ENCODE results near the gene SLC4A2.

The SLC4A2 gene

DNA sequence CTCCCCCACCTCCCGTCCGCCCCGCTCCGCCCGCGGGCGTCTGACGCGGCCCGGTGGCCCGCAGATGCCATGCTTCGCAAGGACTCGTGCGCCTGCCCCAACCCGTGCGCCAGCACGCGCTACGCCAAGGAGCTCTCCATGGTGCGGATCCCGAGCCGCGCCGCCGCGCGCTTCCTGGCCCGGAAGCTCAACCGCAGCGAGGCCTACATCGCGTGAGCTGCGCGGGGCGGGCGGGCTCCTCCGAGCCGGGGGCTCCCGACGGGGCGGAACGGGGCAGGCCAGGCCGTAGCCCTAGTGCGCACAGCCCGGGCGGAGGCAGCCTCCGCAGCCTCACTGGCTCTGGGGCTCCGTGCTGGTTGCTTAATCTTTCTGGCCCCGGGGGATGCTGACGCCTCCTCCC is 8.3 kb upstream of the SLC4A2 start (continued):
- TF ChIP-seq BACH2 (CRISPR knock-in tag; IDR thresholded peaks at IDR 0.05; ENCODE audit: borderline replicate concordance) (no peak), CSDC2 (CRISPR knock-in tag; IDR thresholded peaks at IDR 0.05) (no peak), ZNF8 (CRISPR knock-in tag; IDR thresholded peaks at IDR 0.05) (no peak), GLIS3 (CRISPR knock-in tag; IDR thresholded peaks at IDR 0.05) (no peak), OSR1 (CRISPR knock-in tag; IDR thresholded peaks at IDR 0.05) (no peak)

DNA sequence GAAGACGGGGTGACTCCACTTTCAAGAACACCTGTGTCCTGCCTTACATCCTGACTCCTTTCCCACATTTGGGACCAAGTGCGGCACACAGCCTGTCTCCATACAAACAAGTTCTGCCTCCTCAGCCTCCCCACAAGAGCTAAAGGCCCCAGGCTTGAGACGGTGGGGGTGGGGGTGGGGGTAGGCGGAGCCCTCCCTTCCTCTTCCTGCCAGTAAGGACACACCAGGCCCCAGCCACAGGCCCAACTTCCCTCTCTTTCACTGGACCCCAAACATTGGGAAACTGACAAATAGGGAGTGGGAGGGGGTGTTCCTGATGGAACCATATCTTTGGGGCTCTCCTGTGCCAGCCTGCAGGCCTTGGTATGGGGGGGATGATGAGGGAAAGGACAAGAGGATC is 6.3 kb upstream of the SLC4A2 start:
- ATAC-seq, result no peak
- TF ChIP-seq CSDC2 (CRISPR knock-in tag; IDR thresholded peaks at IDR 0.05), result no peak
- TF ChIP-seq, protein P1, sequence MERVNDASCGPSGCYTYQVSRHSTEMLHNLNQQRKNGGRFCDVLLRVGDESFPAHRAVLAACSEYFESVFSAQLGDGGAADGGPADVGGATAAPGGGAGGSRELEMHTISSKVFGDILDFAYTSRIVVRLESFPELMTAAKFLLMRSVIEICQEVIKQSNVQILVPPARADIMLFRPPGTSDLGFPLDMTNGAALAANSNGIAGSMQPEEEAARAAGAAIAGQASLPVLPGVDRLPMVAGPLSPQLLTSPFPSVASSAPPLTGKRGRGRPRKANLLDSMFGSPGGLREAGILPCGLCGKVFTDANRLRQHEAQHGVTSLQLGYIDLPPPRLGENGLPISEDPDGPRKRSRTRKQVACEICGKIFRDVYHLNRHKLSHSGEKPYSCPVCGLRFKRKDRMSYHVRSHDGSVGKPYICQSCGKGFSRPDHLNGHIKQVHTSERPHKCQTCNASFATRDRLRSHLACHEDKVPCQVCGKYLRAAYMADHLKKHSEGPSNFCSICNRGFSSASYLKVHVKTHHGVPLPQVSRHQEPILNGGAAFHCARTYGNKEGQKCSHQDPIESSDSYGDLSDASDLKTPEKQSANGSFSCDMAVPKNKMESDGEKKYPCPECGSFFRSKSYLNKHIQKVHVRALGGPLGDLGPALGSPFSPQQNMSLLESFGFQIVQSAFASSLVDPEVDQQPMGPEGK (CRISPR knock-in tag; IDR thresholded peaks at IDR 0.05; ENCODE audit: borderline replicate concordance), result no peak
- no peak for TF ChIP-seq ESRRG (CRISPR knock-in tag; IDR thresholded peaks at IDR 0.05)
- TF ChIP-seq ISL1 (CRISPR knock-in tag; IDR thresholded peaks at IDR 0.05), result no peak
- TF ChIP-seq ZFP3 (CRISPR knock-in tag; IDR thresholded peaks at IDR 0.05), result no peak
- TF ChIP-seq, protein P2, sequence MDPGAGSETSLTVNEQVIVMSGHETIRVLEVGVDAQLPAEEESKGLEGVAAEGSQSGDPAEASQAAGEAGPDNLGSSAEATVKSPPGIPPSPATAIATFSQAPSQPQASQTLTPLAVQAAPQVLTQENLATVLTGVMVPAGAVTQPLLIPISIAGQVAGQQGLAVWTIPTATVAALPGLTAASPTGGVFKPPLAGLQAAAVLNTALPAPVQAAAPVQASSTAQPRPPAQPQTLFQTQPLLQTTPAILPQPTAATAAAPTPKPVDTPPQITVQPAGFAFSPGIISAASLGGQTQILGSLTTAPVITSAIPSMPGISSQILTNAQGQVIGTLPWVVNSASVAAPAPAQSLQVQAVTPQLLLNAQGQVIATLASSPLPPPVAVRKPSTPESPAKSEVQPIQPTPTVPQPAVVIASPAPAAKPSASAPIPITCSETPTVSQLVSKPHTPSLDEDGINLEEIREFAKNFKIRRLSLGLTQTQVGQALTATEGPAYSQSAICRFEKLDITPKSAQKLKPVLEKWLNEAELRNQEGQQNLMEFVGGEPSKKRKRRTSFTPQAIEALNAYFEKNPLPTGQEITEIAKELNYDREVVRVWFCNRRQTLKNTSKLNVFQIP (CRISPR knock-in tag; IDR thresholded peaks at IDR 0.05; ENCODE audit: borderline replicate concordance, low read depth), result no peak
- TF ChIP-seq, protein P3, sequence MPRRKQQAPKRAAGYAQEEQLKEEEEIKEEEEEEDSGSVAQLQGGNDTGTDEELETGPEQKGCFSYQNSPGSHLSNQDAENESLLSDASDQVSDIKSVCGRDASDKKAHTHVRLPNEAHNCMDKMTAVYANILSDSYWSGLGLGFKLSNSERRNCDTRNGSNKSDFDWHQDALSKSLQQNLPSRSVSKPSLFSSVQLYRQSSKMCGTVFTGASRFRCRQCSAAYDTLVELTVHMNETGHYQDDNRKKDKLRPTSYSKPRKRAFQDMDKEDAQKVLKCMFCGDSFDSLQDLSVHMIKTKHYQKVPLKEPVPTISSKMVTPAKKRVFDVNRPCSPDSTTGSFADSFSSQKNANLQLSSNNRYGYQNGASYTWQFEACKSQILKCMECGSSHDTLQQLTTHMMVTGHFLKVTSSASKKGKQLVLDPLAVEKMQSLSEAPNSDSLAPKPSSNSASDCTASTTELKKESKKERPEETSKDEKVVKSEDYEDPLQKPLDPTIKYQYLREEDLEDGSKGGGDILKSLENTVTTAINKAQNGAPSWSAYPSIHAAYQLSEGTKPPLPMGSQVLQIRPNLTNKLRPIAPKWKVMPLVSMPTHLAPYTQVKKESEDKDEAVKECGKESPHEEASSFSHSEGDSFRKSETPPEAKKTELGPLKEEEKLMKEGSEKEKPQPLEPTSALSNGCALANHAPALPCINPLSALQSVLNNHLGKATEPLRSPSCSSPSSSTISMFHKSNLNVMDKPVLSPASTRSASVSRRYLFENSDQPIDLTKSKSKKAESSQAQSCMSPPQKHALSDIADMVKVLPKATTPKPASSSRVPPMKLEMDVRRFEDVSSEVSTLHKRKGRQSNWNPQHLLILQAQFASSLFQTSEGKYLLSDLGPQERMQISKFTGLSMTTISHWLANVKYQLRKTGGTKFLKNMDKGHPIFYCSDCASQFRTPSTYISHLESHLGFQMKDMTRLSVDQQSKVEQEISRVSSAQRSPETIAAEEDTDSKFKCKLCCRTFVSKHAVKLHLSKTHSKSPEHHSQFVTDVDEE (CRISPR knock-in tag; IDR thresholded peaks at IDR 0.05), result no peak
- no peak for TF ChIP-seq OSR1 (CRISPR knock-in tag; IDR thresholded peaks at IDR 0.05)
- no peak for TF ChIP-seq ZC3H10 (CRISPR knock-in tag; IDR thresholded peaks at IDR 0.05)
- no peak for TF ChIP-seq BACH2 (CRISPR knock-in tag; IDR thresholded peaks at IDR 0.05; ENCODE audit: borderline replicate concordance)
- TF ChIP-seq, protein P4, sequence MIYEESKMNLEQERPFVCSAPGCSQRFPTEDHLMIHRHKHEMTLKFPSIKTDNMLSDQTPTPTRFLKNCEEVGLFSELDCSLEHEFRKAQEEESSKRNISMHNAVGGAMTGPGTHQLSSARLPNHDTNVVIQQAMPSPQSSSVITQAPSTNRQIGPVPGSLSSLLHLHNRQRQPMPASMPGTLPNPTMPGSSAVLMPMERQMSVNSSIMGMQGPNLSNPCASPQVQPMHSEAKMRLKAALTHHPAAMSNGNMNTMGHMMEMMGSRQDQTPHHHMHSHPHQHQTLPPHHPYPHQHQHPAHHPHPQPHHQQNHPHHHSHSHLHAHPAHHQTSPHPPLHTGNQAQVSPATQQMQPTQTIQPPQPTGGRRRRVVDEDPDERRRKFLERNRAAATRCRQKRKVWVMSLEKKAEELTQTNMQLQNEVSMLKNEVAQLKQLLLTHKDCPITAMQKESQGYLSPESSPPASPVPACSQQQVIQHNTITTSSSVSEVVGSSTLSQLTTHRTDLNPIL (CRISPR knock-in tag; IDR thresholded peaks at IDR 0.05; ENCODE audit: low read depth), result no peak
- TF ChIP-seq GLIS3 (CRISPR knock-in tag; IDR thresholded peaks at IDR 0.05), result no peak
- TF ChIP-seq, protein P5, sequence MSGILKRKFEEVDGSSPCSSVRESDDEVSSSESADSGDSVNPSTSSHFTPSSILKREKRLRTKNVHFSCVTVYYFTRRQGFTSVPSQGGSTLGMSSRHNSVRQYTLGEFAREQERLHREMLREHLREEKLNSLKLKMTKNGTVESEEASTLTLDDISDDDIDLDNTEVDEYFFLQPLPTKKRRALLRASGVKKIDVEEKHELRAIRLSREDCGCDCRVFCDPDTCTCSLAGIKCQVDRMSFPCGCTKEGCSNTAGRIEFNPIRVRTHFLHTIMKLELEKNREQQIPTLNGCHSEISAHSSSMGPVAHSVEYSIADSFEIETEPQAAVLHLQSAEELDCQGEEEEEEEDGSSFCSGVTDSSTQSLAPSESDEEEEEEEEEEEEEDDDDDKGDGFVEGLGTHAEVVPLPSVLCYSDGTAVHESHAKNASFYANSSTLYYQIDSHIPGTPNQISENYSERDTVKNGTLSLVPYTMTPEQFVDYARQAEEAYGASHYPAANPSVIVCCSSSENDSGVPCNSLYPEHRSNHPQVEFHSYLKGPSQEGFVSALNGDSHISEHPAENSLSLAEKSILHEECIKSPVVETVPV (CRISPR knock-in tag; IDR thresholded peaks at IDR 0.05), result no peak
- no peak for TF ChIP-seq ZNF565 (CRISPR knock-in tag; conservative IDR thresholded peaks at IDR 0.05; ENCODE audit: low read depth)

DNA sequence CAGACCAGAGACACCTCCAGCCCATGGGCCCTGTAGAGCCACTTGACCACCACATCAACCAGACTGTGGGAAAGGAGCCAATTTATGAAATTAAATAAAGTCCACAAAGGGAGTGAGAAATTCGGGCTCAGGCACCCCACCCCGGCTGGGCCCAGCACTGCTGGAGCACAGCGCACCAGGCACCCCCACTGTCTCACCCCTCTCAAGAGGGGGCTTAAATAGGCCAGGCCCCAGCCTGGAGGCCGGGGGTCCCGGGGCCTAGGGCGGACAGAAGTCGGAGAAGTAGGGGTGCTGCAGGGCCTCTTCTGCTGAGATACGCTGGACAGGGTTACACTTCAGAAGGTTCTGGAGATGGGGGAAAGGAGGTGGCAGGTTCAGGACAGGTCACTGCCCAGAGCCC is 5.6 kb upstream of the SLC4A2 start:
- TF ChIP-seq, protein P1 (CRISPR knock-in tag; IDR thresholded peaks at IDR 0.05; ENCODE audit: borderline replicate concordance), result no peak
- TF ChIP-seq CSDC2 (CRISPR knock-in tag; IDR thresholded peaks at IDR 0.05) (no peak), ZFP3 (CRISPR knock-in tag; IDR thresholded peaks at IDR 0.05) (no peak), ARNTL (CRISPR knock-in tag; IDR thresholded peaks at IDR 0.05; ENCODE audit: borderline replicate concordance, low read depth) (no peak), PPARA (CRISPR knock-in tag; IDR thresholded peaks at IDR 0.05; ENCODE audit: borderline replicate concordance) (no peak), OSR1 (CRISPR knock-in tag; IDR thresholded peaks at IDR 0.05) (no peak), ZFP30 (CRISPR knock-in tag; IDR thresholded peaks at IDR 0.05) (no peak)
- TF ChIP-seq, protein P4 (CRISPR knock-in tag; IDR thresholded peaks at IDR 0.05; ENCODE audit: low read depth), result no peak
- TF ChIP-seq, protein P5 (CRISPR knock-in tag; IDR thresholded peaks at IDR 0.05), result no peak

More for the DNA sequence above, 5.6 kb upstream of the SLC4A2 start:
- no peak for ATAC-seq
